Stimulated activated CD8-positive, alpha-beta memory T cell treated with anti-CD3 and anti-CD28 coated beads, Interleukin-12 subunit alpha, Interleukin-12 subunit beta, amount 100 ng/mL, for 1 hour (primary cell): ENCODE data around the gene GTF3C6.
"Not testable (repeated sequence)": the region's sequence is repeated elsewhere in the genome, so short reads cannot be mapped to it uniquely, and the experiment has no call there.

Experiments
- DNase-seq: peaks from one replicate; pipeline ENCODE4 v3.0.0-alpha.2; 2020; ENCODE audit warnings: low read depth

The GTF3C6 gene, protein sequence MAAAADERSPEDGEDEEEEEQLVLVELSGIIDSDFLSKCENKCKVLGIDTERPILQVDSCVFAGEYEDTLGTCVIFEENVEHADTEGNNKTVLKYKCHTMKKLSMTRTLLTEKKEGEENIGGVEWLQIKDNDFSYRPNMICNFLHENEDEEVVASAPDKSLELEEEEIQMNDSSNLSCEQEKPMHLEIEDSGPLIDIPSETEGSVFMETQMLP

GRCh38 chr6:110958329-110959192 lies at the start of gene GTF3C6:
Gene GTF3C6 (plus strand): TSS chr6:110958706. CDS start chr6:110958770, 64 bp downstream.
- DNase-seq: peak; percentile 82

- DNase-seq: no peak
Observed at GRCh38 chr6:110930781-110931180, 27.7 kb upstream of the GTF3C6 start.

GRCh38 chr6:110933912-110934311 lies 24.6 kb upstream of the GTF3C6 start:
- DNase-seq: no peak

DNA sequence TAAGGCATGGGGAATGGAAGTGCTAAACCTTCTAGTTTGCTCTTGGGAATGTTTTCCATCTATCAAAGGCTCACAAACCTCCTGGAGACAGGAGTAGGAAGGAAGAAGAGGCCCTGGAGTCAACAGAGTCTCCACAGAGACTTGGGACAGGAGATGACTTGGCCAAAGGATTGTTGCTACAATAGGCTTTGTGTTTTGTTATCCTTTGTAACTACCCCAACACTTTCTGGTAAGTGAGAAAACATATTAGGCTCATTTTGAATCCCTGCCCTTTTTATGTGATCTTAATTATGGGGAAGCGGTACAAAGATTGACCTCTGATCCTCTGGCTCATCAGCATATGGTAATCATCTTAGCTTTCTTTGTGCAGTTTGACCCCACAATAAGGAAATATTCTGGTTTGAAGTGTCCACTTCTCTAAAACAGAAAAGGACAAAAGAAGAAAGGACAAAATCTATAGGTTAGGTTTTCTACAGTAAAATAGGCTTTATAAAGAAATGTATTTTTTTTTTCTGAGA lies 24.1 kb upstream of the GTF3C6 start:
- DNase-seq: no peak

- DNase-seq: no peak
Observed at GRCh38 chr6:110935171-110935570, 23.3 kb upstream of the GTF3C6 start.

DNA sequence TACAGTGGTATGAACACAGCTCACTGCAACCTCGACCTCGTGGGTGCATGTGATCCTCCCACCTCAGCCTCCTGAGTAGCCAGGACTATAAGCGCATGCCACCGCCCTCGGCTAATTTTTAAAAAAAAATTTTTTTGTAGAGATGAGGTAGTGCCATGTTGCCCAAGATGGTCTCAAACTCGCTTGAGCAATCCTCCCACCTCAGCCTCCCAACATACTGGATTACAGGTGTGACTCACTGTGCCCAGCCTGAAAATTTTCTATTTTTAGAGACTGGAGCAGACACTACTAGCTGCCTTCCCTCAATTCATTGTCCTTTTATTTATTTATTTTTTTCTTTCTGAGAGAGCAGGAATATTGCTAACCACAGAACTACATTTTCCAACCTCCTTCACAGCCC lies 20.3 kb upstream of the GTF3C6 start:
- DNase-seq: no peak

GRCh38 chr6:110939429-110940200 lies 18.9 kb upstream of the GTF3C6 start:
- DNase-seq: no peak

DNA sequence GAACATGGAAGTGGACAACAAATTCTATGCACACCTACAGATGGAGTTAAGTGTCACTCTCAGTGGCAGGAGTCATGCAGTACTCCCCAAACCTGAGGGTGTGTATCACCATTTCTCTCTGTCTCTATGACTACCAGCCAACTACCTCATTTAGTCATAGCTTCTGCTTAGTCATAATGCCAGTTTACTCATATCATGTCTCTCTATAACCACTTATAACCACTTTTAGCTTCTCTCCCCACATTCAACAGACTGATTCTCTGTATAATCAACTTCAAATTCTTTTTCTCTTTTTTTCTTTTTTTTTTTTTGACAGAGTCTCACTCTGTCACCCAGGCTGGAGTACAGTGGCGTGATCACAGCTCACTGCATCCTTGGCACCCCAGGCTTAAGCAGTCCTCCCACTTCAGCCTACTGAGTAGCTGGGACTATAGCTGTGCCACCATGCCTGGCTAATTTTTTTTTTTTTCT lies 13.8 kb upstream of the GTF3C6 start:
- DNase-seq: no peak

- DNase-seq: no peak
Observed at GRCh38 chr6:110946498-110946897, 12.0 kb upstream of the GTF3C6 start.

DNA sequence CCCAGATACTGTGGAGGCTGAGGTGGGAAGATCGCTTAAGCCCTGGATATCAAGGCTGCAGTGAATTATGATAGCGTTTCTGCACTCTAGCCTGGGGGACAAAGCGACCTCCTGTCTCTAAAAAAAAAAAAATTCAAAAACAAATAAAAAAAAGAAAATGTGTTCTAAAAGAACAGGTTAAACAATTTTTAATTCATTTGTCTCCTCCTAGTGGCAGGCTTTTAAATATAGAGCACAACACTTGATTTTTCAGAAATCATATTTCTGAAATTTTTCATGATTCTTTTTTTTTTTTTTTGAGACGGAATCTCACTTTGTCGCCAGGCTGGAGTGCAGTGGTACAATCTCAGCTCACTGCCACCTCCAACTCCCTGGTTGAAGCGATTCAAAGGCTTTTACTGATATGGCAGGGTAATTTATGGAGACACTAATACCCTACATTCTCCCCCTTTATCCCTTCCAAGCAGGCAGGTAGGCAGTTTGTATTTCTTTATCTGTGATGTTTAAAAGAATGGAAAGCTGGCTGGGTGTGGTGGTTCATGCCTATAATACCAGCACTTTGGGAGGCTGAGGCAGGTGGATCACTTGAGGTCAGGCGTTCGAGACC lies 8.7 kb upstream of the GTF3C6 start:
- DNase-seq: no peak

DNA sequence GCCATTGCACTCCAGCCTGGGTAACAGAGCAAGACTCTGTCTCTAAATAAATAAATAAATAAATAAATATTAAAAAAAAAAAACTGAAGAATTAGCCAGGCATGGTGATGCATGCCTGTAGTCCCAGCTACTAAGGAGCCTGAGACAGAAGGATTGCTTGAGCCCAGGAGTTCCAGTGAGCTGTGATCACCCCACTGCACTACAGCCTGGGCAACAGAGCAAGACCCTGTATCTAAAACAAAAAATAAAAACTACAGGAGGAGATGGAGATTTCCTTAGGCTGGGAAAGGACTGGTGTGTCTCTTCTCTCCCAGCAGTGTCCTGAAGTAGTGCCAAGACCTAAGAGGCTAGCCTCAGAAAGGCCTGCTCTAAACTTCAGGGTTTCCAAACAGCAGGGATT lies 8.1 kb upstream of the GTF3C6 start:
- DNase-seq: no peak

DNA sequence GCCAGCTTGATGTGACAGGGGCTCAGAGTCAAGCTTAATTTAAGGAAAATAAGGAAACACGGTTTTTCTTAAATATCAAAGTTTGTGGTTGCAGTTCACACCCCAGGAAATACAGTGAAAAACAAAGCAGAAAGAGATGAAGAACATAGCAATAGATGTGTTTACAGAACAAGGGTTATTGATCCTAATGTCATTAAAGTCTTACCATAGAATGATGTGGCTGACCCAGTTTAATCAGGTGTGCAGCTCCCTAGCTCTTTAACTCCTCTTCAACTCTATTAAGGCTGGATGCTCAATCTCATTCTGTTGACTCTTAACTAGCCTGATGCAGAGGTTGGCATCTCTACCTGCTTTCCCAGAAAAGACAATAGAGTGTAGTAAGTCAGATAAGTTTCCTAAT lies 7.5 kb upstream of the GTF3C6 start:
- DNase-seq: no peak

- DNase-seq: no peak
Observed at GRCh38 chr6:110951986-110952794, 6.3 kb upstream of the GTF3C6 start.

DNA sequence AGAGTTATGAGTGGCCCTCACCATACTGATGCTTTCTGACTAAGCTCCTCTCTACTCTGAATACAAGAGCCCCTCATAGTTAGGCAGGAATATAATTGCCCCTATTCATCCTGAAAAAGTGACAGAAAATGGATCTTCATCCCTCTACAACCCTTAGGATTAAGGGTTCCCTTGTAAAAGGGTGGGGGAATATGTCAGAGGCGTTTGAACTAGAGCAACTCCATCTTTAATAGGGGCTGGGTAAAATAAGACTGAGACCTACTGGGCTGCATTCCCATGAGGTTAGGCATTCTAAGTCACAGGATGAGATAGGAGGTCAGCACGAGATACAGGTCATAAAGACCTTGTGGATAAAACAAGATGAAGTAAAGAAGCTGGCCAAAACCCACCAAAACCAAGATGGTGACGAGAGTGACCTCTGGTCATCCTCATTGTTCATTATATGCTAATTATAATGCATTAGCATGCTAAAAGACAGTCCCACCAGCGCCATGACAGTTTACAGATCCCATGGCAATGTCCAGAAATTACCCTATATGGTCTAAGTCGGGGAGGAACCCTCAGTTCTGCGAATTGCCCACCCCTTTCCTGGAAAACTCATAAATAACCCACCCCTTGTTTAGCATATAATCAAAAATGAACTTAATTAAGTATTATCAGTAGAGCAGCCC lies 4.7 kb upstream of the GTF3C6 start:
- no peak for DNase-seq

- no peak for DNase-seq
Observed at GRCh38 chr6:110960014-110960390, 1.5 kb downstream of the GTF3C6 start.

DNA sequence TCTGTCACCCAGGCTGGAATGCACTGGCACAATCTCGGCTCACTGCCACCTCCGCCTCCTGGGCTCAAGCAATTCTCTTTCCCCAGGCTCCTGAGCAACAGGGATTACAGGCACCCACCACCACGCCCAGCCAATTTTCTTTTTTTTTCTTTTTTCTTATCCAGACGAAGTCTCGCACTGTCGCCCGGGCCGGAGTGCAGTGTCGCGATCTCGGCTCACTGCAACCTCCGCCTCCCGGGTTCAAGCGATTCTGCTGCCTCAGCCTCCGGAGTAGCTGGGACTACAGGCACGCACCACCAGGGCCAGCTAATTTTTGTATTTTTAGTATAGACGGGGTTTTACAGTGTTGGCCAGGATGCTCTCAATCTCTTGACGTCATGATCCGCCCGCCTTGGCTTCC lies 4.1 kb downstream of the GTF3C6 start:
- DNase-seq: not testable (repeated sequence)

- no peak for DNase-seq
Observed at GRCh38 chr6:110965629-110966229, 7.2 kb downstream of the GTF3C6 start.

DNA sequence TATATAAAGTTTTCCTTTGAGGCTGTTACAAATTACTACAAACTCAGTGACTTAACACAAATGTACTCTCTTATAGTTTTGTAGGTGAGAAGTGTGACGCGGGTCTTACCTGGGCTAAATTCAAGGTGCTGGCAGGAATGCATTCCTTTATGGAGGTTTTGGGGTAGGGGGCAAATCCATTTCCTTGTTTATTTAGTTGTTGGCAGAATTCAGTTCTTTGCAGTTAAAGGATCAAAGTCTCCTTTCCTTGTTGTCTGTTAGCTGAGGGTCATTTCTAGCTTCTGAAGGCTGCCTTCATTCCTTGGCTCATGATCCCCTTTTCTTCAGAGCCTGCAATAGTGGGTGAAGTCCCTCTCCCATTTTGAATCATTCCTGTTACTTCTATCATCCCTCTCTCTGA lies 10.2 kb downstream of the GTF3C6 start:
- DNase-seq: not testable (repeated sequence)

- no peak for DNase-seq
Observed at GRCh38 chr6:110971468-110971867, 13.0 kb downstream of the GTF3C6 start.

DNA sequence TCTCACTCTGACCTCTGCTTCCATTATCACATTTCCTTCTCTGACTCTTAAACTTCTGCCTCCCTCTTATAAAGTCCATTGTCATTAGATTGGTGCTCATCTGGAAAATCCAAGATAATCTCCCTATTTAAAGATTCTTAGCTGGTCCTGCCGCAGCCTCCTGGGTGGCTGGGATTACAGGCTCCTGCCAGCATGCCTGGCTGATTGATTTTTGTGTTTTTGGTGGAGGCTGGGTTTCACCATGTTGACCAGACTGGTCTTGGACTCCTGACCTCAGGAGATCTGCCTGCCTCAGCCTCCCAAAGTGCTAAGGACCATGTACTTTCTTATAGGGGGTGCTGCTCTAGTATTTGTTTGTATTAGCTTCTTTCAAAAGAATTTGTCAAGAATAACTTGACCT lies 18.1 kb downstream of the GTF3C6 start:
- DNase-seq: no peak
